Endometrial microvascular endothelial cells (primary cell): Measurements from ENCODE around the gene EPC1. TPM values are rescaled to one million over a fixed set of nuclear protein-coding genes. Genes with fewer than 3 reads are reported as not detected.
"Not testable (repeated sequence)": the region's sequence is repeated elsewhere in the genome, so short reads cannot be mapped to it uniquely, and the experiment has no call there.

ENCODE experiments used
- in situ Hi-C: cut with HindIII; loops from 2 replicates; pipeline ENCODE4 v1.10.0; 2017; ENCODE audit warnings: low sequenced_read_pairs, low pct_unique_long_range_greater_than_20kb; ENCODE audit errors: inconsistent ontology term
- total RNA-seq: library from RNA; depleted of rRNA; stranded (reverse); fragments of >200 nt; gene quantifications from one replicate; pipeline ENCODE4 v1.2.3, GENCODE V29; 2015; ENCODE audit errors: inconsistent ontology term

The EPC1 gene
- total RNA-seq, 1 donor from 2014 or later: 17.3 TPM

DNA sequence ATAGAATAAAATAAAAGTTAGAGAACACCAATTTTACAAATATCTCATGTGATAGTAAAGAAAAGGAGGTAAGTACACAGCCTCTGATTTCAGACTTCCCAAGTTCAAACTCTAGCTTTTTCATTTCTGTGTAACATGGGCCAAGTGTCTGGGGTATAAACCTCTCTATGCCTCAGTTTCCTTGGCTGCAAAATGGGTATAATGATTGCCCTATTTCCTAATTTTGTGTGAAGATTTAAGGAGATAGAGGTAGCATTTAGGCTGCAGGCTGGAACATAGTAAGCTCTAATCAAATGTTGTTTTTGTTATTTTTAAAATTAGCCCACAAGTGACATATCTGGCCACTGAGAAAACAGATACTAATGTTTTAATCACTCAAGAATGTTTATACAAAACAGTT lies 26.1 kb upstream of the EPC1 start:
- in situ Hi-C loops: no loop called here

DNA sequence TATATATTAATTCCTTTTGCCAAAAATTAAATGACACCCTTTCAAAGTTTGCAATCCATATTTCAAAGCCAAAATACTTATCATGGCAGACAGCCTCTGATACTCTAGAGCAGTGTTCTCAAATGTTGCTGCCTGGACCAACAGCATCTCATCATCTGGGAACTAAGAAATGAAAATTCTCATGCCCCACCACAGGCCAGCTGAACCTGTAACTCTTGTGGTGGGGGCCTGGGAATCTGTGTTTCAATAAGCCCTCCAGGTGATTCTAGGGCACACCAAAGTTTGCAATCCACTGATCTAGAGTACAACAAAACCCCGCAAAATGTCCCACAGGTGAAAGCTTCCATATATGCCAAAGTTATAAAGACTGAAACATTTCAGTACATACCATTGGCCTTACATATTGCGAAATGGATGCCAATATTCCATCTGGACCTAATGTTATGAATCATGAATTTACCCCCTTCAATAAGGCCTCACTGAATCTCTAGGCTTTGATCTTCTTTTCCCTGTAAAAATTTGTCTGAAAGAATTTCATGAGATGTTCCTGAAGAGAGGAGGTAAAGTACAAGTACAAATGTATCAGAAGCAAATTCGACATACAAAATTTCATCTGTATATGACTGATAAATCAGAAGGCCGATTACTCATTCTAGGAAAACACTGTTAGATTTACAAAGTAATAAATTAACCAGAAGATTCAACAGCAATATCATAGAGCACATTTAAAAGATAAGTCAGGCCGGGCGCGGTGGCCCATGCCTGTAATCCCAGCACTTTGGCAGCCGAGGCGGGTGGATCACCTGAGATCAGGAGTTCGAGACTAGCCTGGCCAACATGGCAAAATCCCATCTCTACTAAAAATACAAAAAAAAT lies 25.3 kb upstream of the EPC1 start:
- in situ Hi-C loops: no loop called here

DNA sequence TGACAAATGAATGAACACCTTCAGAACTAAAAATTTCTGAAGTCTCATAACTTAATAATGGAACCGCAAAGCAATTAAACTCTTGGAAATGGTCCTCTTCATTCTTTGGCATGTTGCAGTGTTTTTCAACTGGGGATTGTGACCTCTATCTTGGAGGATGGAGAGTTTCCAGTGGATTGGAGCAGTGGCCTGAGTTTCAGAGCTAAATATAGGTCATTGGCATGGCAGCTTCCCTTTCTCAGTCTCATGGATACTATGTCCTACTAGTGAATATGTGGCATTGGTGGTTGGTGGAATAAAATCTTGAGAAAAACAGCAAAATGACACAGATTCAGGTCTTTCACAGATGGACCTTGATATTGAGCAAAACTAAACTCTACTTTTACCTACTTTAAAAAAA lies 24.1 kb upstream of the EPC1 start:
- in situ Hi-C loops: no loop called here

DNA sequence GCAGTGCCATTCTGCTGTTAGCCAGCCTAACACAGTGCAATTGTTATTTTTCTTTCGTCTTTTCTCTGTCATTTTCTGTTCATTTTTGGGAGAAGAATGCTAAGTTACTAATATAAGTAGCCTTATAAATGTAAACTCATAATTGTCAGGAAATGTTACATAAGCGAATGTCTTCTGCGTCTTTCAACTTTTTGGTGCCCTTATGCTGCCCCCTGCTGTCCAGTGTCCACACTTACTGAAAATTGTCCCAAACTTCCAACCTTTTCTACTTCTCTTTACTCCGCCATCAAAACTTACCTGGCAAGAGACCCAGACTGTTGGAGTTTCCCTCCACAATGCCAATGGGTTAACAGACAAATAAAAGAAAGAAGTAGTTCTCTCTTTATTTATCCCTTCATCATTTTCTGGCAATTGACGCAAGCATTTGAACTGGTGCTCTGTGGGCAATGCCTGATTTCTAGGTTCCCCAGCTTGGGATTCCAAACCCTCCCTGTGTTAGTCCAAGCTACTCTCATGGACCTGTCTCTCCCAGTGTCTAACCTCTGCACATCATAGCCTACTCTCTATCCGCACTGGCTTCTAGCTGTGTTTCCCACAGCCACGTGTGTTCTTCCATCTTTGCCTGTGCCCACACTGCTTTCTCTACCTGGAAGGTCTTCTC lies 21.0 kb upstream of the EPC1 start:
- in situ Hi-C loops: no loop called here

DNA sequence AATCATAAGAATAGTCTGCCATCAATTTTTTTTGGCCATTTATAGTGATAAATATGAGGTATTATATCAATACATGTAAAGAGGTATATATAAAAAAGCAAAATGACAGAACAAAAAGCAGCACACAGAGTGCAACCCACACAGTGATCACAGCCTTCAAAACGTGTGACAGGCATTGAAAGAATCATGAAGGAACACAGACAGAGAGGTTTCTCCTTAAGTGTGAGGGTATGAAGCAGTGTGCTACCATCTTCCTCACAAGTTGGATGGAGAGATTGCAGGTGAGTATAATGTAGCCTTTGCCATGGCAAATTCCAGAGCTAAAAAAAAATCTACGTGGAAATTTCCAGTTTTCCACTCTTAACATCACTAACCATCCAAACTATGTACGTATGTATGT lies 19.6 kb upstream of the EPC1 start:
- in situ Hi-C loops: no loop called here

DNA sequence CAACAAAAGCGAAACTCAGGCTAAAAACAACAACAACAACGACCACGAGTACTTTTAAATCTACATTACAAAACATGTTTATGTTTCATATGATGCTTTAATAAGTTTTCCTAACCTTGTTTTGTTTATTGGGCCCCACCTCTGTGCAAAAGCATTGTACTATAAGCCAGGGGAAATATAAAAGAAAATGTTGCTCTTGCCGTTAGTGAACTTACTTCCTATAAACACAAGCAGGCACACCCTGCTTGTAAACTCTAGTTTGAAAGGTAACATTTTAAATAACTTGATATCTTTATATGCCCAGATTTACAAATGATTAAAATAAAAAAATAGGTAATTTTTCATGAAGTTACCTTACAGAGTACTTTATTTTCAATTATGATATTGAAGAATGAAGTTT lies 19.2 kb upstream of the EPC1 start:
- in situ Hi-C loops: no loop called here

DNA sequence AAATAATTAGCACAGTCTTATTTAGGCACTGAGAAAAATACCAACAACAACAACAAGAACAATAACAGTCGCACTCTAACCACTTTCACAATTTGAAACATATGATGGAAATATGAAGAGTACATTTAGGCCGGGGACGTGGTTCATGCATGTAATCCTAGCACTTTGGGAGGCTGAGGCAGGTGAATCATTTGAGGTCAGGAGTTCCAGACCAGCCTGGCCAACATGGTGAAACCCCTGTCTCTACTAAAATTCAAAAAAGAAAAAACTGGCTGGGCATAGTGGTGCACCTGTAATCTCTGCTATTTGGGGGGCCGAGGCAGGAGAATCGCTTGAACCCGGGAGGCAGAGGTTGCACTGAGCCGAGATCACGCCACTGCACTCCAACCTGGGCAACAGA lies 18.4 kb upstream of the EPC1 start:
- in situ Hi-C loops: not testable (repeated sequence)

DNA sequence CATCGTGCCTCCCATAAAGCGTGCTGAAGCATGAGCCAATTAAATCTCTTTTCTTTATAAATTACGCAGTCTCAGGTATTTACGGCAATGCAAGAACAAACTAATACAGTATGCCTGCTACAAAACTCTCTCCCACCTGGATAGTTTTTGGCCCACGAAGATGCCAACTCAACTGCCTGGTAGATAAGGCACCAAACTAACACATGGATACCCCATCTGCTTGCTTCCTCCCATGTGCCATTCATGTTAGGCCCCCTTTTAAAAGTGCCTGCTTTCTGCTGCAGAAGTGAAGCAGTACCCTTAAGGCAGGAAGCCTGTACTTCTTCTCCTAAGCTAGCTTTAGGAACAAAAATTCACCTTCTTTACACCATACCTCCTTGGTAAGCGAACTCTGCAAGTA lies 15.6 kb upstream of the EPC1 start:
- in situ Hi-C loops: no loop called here

DNA sequence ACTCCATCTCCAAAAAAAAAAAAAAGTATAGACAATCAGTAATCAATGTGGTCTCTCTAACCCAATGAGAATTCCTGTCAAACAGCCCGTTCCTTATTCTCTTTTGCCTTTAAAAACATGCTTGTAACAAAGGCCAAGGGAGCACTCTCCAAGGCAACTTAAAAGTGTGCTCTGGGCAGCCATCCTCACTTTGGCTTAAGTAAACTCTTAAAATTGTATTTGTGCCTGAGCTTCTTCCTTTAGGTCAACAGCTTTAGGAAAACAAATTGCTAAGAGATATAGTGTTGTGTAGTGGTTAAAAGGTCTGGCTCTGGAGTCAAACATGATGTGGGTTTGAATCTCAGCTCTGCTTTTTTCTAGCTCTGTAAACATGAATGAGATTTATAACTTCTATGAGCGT lies 13.9 kb upstream of the EPC1 start:
- in situ Hi-C loops: no loop called here

DNA sequence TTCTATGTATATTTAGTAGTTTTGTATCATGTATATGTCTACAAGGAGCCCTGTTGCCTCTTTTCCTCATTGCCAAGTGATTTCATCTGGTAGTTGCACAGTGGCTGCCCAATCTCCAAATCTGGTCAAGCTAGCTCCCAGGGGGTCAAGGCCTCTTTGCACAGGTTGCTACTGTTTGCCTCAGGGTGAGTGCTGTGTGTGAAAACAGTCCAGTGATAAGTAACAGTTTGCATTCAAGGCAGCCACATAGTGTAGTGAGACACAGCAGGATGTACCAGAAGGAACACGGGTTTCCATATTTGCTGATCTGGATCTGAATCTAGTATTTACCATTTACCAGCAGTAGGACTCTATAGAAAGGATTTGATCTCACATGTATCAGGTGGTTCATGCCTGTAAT lies 13.3 kb upstream of the EPC1 start:
- in situ Hi-C loops: no loop called here

DNA sequence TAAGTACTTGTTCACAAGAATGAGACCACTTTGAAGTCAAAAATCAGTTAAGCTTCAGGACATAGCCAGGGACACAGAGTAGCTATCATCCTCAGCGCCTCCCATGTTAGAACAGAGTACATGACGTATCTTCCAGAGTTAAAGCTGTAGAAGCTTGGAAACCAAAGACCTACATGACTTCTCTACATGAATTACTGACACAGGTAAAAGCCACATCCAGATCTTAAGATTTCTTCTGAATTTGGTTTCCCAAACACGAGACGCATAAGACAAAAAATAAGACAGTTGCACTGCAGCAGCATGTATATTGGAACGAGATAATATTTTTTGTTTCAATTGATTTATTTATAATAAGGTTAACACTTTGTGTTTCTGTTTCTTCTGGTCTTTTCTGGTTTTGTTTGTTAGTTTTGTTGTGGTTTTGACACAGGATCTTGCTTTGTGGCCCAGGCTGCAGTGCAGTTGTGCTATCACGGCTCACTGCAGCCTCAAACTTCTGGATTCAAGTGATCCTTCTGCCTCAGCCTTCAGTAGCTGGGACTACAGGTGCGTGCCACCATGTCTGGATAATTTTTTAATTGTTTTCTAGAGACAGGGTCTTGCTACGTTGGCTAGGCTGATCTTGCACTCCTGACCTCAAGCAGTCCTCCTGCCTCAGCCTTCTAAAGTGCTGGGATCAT lies 10.2 kb upstream of the EPC1 start:
- in situ Hi-C loops: no loop called here

DNA sequence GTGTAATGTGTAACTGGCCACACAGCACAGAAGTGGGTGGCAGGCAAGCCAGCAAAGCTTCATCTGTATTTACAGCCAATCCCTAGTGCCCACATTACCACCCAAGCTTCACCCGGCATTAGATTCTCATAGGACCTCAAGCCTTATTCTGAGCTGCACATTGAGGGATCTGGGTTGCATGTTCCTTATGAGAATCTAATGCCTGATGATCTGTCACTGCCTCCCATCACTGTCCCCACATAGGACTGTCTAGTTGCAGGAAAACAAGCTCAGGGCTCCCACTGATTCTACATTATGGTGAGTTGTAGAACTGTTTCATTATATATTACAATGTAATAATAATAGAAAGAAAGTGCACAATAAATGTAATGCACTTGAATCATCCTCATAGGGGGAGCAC lies 7.7 kb upstream of the EPC1 start:
- in situ Hi-C loops: not testable (repeated sequence)

DNA sequence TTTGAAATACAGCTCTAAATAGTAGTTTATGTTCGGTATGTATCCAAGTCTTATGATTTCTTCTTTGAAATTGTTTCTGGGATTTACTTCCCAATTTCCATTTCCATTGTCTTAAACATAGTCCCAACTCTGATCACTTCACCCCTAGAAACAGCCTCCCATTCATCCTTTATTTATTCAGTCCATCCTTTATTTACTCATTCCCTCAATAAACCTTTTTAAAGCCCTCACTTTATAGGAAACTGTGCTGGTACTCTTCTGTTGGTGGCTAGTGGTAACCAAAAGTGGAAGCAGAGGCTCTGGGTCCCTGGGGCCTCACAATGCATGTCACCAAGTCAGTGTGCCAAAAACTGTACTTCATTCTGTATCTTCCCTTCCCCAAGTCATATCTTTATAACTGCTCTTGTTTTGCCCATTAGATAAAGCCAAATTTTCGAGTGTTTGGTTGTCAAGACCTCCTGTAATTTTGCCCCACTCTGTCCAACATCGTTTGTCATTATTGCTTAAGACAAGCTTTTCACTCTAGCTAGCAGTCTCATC lies 3.9 kb upstream of the EPC1 start:
- in situ Hi-C loops: no loop called here

DNA sequence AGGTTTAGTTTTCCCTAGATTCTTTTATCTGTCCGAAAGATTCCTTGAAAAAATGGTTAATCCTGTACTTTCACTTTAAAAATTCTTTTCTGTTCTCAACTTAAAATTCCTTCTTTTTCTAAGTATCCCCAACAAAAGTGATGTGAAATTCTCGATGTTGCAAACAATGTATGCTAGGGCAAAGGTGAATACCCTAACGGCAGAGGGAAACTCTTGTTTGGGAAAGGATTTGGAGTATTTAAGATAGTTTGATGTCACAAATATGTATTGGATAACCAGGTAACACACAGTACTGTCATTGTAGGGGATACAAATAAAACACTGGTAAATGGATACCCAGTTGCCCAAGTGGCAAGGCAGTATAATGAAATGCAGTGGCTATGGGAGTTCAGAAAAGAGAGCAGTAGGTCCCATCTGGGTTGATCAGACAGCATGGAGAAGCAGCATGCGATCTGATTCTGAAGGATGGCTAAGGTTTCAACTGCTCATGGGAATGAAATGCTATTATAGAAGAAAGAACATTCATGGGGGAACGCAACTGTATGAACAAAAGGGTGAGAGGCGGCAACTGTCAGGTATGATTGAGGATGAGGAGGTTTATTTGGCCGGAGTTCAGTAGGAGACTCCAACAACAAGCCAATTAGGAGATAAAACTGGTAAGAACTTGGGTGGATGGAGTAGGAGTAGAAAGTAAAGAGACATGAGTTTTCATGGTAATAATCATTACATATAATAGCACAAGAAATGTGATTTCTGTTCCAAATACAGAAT lies 3.2 kb upstream of the EPC1 start:
- in situ Hi-C loops: no loop called here

DNA sequence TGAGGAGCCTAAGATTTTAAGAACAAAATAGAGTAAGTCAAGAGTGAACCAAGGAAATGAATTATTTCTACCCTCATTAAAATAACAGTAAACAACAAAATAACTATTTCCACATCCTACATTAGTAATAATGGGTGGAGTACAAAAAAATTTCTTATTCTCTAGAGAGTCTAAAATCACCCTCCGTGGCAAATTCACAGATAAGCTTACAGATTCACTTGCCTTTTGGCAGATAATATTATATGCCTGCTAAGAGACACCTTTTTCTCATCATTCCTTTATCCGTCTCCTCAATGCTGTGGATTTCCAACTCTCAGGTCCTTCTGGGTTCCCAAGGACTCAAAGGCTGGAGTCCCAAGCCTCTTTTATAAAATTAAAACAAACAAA lies 2.2 kb upstream of the EPC1 start:
- in situ Hi-C loops: no loop called here

DNA sequence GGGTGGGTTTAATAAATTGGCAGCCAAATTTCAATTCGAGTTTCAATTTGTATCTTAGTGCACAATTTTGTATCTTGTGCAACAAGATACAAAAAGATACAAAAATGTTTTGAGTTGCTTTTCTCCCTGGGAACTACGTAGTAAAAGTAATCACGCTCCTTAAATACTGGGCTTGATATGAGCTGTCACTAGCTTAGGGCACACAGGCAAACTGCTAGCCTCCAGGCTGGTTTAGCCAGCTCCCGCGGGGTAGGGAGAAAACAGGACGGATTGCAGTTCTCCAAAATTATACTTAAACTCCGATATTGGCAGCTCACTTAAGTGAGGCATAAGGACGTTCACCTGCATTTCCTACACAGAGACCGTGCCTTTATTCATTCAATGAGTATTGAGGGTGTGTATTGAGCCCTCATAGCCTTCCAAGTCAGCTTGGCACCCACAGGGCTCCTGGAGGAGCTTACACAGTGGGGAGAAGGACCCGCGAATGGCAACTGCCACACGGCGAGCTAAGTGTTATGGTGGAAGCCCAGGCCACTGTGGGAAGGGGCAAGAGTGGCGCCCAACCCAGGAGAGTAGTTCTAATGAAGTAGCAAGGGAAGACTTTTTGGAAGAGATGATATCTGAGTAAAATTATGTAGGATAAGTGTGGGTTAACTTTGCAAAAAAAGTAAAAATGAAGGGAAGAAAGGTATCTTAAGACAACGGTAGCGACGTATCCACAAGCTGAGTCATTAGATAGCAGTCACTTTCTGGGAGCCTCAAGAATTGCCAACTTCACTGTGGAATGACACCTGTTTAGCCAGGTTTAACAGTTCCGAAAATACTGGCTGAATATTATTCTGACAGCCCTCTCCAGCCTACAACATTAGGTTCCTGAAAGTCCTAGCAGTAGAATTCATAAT lies 1.6 kb upstream of the EPC1 start:
- in situ Hi-C loops: no loop called here

DNA sequence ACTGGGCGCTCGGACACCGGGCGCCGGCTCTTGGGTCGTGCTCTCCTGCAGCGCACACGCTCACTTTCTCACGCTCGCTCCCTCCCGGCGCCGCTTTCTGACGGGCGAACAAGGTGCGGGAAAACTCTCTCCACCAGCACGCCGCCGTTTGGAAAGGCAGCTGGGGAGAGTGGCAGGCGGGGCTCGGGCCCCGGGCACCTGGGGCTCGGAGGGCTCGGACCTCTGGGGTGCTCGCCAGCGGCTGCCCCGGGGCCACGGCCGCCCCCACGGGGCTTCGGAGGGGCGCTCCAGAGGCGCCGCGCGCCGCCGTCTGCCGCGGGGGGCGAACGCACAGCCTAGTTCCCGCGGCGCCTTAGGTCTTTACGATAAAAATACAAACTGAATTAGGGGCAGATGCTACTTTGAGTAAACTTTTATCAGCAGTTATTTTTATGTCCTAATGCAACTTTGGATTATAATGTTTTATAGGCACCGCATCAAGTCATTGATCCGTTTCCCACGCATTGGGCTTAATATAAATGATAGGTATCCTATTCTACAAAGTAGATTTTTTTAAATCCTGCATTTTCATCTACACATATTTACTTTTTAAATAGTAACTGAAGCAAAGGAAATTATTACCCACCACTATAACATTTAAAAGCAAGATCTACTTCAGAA lies 535 bp upstream of the EPC1 start:
- in situ Hi-C loops: no loop called here

DNA sequence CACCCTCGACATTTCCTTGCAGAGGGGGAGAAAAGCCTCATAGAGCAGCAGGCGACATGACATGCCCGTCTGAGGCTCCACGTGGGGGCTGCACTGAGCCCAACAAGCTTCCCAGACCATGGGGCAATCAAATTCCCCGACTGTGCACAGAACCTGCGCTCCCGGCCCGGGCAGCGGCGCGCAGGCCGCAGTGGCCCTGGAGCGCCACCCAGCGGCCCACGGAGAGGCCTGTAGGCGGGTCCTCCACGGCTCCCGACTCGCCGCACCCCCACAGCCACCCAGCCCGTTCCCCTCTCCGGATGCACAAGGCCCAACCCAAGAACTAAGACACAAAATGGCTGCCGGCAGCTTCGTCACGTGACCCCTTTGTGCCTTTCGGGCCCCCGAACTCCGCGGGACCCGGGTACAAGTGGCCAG lies 816 bp downstream of the EPC1 start:
- in situ Hi-C loops: no loop called here
